Vagina (tissue), 2 donors: Measurements from ENCODE around the gene PLK2.

Experiments
- CTCF ChIP-seq, 3 experiments: fragments of 450-650 bp in 2 of 3; fragments of 200-600 bp in 1 of 3; sonication (generic) in 1 of 3; IDR thresholded peaks; one replicate each; pipeline ENCODE4 v1.5.1; 2017 to 2019; ENCODE audit warnings: antibody characterized with exemption in 3 of 3, mild to moderate bottlenecking in 2 of 3, moderate library complexity in 2 of 3
- POLR2AphosphoS5 ChIP-seq, 2 donors: sonication (generic); formaldehyde crosslinking; IDR thresholded peaks; one replicate each; pipeline ENCODE4 v1.9.0; 2017; ENCODE audit warnings: antibody characterized with exemption in 2 of 2, mild to moderate bottlenecking in 2 of 2, low read depth in 1 of 2; ENCODE audit not compliant: insufficient read depth in 1 of 2

DNA sequence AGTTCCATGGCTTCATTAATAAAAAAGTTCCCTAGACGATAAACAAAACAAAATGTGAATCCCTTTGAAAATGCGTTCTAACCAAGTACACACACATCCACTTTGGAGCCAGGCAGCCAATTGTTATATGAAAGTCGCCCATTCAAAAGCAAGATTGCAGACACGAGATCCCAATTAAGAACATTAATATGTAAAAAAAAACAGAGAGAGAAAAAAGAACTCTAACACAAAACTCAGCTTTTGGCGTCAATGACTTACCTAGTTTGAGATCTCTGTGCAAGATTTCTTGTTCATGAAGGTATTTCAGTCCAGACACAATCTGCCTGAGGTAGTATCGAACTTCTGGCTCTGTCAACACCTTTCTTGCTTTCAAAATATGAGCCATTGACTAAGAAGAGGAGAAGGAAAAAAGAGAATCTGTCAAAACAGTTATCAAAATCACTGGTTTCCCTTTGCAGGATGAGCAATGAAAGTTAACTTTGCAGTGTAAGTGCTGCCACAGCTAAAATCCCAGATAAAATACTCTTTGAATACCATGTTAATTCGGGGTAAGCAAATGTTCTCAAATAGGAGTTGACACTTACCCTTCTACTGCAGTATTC lies 1.6 kb downstream of the PLK2 start:
- TF ChIP-seq POLR2AphosphoS5 (IDR thresholded peaks at IDR 0.05; ENCODE audit: insufficient read depth in 1 of 2, low read depth in 1 of 2) (no peak), CTCF (IDR thresholded peaks at IDR 0.05) (no peak)
